HG03196 (cell line): ENCODE measurements around the gene ATG13.
"Not testable (repeated sequence)": the region's sequence is repeated elsewhere in the genome, so short reads cannot be mapped to it uniquely, and the experiment has no call there.

Experiments used
- ATAC-seq: cut with Tn5 transposase; IDR thresholded peaks from one replicate; pipeline ENCODE4 v1.9.1; 2021; ENCODE audit not compliant: unreplicated experiment

ATG13 gene

GRCh38 chr11:46694607-46695006, 77.3 kb downstream of the ATG13 start:
- no peak for ATAC-seq

GRCh38 chr11:46695345-46696211, 78.2 kb downstream of the ATG13 start:
- ATAC-seq = no peak

DNA sequence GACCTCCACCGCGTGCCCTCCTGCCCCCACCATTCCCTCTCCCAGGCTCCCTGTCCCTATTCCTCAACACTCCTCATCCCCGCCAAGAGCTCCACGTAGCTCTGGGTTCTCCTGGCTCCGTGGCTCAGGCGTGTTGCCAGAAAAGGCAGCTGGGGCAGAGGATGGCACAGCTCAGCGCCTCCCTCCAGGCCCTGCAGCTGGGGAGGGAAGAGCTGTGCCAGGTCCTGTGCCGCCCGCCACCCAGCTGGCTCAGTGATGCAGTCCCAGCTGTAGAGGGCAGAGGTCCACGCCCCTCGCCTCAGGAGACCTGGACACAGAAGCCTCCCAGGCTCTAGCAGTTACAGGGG, 78.8 kb downstream of the ATG13 start:
- no peak for ATAC-seq

GRCh38 chr11:46697303-46697702, 80.0 kb downstream of the ATG13 start:
- ATAC-seq = no peak

- ATAC-seq = no peak
Observed at GRCh38 chr11:46697723-46698122, 80.4 kb downstream of the ATG13 start.

DNA sequence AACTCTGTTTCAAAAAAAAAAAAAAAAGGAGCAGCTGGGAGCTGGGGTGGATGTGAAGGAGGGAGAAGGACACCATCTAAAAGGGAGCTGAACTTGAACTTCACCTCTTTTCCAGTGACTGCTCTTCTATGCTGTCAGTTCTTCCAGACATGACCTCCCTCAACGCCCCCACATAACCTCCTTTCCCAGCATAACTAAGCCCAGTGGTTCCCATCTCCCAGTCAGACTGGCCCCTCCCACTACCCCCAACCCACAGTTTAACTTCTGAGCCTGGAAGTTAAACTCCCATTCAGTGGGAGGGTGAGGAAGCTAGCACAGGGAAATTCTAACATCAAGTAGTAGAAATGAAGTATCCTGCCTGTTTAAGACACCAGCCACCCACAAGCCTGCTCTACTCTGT, 81.2 kb downstream of the ATG13 start:
- ATAC-seq = no peak

DNA sequence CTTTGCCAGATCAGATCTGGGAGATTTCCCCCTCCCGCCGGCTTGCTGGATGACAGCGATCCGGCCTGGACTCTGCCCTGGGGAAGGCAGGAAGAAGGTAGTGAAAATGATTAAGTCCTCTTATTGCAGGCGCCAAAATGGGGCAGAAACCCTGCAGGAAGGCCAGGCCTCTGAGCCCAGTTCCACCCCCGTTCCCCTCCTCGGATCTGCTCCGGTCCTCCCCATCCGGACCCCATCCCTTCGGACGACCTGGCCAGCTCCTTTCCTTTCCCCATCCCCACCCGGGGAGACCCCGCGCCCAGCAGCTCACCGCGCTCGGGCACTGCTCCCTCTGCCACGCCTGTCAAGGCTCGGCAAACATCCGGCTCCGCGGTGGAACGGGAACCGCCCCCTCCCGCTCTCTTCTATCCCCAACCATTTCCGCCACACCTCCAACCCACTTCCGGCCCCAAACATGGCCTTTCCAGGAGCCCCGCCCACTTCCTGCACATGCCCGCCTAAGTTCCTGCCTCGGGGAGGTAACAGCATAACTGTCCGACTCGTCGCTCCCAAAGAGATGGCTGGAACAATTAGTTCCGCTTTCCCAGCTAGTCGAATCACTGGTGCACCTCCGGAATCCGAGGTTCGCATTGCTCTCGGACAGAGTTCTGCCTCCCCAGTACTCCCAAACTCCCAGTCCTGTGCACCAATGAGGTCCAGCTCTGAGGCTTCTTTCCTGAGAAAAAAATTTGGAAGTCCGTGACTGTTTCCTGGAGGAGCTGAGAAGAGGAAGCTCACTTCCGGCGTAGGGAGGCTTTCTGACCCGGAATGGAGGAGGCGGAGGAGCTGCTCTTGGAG, 83.1 kb downstream of the ATG13 start, which contains the start of the genes ARHGAP1 and ZNF408:
TSS of gene ARHGAP1 (minus strand) at position 379 of the 837 bp plus-strand sequence. CDS start 4,512 bp downstream, outside the sequence.
TSS of gene ZNF408 (plus strand) at position 791 of the 837 bp plus-strand sequence. CDS start at position 808, 17 bp downstream.
- peak; percentile 85 for ATAC-seq

DNA sequence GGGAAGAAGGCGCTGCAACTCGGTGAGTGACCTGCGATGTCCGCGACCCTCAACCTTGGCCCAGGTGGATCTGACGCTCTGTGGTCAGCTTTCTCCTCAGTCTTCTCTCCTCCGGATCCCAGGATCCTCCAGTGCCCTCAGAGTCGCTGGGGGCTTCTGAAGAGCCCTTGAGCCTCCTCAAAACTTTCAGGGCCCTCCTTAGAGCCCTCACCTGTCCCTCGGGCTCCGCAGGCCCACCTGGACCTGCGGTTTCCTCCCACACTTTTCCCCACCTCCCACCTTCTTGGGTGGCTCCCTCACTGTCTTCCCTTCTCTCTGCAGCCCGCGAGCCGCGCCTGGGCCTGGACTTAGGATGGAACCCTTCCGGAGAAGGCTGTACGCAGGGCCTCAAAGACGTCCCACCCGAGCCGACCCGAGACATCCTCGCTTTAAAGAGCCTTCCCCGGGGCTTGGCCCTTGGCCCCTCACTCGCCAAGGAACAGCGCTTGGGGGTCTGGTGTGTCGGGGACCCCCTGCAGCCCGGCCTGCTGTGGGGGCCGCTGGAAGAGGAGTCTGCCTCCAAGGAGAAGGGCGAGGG, 83.8 kb downstream of the ATG13 start:
- ATAC-seq = no peak

GRCh38 chr11:46705070-46705688, 87.8 kb downstream of the ATG13 start:
- no peak for ATAC-seq

DNA sequence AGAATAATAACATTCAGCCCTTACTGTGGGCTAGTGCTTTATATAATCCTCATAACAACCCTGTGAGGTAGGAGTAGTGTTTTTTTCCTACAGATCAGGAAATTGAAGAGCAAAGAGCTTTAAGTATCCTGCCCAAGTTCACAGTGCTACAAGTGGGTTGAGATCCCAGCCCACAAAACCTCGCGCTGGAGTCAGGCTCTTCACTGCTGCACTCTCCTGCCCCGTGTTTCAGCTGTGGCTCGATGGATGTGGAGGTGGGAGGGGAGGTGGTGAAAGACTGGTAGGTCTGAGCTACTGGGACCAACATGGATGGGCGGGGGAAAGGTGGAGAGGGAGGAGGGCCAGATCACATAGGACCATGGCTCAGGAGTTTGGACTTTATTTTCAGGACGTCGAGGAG, 89.5 kb downstream of the ATG13 start:
- ATAC-seq = no peak

- ATAC-seq = not testable (repeated sequence)
Observed at GRCh38 chr11:46709351-46709750, 92.0 kb downstream of the ATG13 start.

DNA sequence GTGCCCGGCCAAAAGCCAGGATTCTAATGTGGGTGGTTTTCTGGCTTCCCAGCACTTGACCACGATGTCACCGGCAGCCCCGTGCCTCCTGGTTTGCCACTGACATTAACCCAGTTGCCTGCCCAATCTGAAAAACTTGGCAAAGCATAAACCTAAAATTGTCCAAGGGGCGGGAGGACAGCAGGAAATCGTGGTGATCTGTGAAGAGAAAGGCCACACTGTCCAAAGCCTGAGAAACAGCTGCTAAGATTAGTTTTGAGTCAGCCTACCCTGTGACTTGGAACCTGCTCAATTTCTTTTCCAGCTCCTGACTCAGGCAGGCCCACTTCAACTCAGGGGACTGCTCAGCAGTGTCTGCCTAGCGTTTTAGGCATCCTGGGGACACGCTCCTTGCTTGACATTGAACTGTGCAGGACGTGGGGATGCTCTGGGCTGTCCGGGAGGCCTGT, 93.5 kb downstream of the ATG13 start:
- ATAC-seq = no peak

DNA sequence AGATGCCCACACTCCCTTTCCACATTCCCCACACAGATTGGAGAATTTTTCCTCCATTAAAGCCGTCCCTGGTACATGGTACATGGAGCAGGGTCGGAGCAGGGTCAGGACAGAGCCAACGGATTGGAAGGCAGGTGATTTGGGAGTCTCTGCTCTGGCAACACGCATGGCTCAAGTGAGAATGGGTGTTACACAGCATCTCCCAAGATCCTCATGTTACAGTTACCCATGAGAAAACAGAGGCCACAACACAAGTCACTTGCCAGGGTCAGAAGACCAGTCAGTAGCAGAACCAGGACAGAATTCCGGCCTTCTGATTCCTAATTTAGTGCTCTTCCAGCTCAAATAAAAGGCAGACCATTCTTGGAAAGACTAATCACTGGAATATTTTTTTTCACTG, 94.0 kb downstream of the ATG13 start:
- ATAC-seq = no peak

- ATAC-seq = no peak
Observed at GRCh38 chr11:46712874-46713576, 95.7 kb downstream of the ATG13 start.

DNA sequence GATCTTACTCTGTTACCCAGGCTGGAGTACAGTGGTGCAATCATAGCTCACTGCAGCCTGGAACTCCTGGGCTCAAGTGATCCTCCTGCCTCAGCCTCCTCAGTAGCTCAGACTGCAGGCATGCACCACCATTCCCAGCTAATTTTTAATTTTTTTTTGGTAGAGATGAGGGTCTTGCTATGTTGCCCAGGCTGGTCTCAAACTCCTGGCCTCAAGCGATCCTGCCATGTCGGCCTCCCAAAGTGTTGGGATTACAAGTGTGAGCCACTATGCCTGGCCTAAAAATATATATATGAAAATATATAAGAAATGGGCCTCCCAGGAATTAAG, 100.4 kb downstream of the ATG13 start:
- not testable (repeated sequence) for ATAC-seq

DNA sequence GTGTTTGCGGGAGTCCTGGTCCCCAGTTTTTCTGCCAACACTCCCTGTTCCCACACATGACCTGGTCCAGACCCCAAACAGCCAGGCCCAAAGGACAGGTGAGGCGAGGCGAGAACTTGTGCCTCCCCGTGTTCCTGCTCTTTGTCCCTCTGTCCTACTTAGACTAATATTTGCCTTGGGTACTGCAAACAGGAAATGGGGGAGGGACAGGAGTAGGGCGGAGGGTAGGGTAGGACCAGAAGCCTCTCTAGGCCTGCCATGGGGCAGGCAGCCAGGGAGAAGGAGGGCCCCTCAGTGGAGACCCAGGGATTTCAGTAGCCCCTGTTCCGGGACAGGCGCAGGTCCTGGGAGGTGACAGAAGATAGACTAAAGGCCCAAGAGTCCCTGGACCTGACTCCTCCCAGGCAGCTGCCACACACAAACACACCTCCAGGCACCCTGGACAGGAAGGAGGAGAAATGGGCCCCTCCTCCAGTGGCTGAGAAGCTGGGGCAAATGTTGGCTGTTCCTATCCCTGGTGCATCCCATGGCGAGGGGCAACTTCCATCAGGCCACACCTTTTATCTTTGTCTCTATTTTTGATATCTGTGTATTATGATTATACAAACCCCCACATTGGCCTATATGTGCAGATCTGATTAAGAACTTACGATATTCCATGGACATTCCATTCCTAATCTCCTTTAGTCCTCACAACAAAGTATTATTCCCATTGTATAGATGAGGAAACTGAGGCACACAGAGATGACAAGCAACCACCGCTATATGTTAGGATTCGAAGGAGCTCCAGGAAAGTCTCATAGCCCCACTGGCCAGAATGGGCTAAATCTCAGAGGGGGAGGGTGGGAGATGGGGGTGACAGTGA, 101.0 kb downstream of the ATG13 start:
- no peak for ATAC-seq

DNA sequence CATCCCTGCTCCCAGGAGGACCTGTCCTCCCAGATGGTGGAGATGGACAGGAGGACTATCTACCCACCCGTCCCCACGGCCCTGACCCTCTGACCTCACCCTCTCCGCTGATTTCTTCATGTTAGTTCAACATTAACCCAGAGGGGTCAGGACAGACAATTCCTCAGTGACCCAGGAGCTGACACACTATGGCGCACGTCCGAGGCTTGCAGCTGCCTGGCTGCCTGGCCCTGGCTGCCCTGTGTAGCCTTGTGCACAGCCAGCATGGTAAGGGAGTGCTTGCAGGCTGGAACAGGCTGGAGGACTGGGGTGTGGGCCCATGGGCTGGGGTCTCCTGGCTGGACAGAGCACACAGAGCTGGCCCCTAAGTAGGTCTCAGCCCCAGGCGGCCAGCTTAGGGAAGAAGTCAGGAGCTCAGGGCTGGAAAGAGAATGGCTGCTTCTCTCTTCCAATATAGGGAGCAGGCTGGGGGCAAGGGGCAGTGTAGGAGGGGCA, 101.7 kb downstream of the ATG13 start, which contains the start of gene F2:
TSS of gene F2 (plus strand) at position 166 of the 495 bp plus-strand sequence. CDS start at position 189, 23 bp downstream.
- ATAC-seq = no peak

- ATAC-seq = no peak
Observed at GRCh38 chr11:46719543-46720218, 102.3 kb downstream of the ATG13 start.

DNA sequence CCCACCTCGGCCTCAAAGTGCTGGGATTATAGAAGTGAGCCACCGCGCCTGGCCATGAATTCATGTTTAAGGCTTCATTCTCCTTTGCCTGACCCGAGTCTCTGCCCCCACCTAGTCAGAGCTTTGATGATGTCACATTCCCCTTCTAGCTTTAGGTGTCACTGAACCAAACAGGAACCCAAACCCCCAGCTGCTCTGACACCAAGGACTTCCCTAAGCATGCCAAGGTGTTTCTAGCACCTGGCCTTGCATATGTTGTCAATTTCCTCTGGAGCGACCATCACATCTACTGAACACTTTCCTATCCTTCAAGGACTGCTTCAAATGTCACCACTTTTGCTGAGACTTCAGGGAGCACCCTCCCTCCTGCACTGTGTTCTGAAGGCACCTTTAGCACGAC, 103.9 kb downstream of the ATG13 start:
- no peak for ATAC-seq
